Urothelium cell line (cell line): ENCODE measurements around the gene ABCA8.
"Not testable (repeated sequence)": the region's sequence is repeated elsewhere in the genome, so short reads cannot be mapped to it uniquely, and the experiment has no call there.

Experiments
- DNase-seq: peaks from one replicate; pipeline ENCODE4 v3.0.0; 2011; ENCODE audit warnings: low spot score, mixed read lengths
- FAIRE-seq: peaks from 2 replicates; lab custom pipeline; 2011; peaks lifted over from hg19 to GRCh38; lab: Jason Lieb, UNC

Gene ABCA8

GRCh38 chr17:68955181-68955841 is at the start of gene ABCA8:
Gene ABCA8 (minus strand): TSS chr17:68955392. CDS start chr17:68942034, 13,358 bp downstream.
- FAIRE-seq (peak; percentile 17), DNase-seq (no peak)

- FAIRE-seq, DNase-seq: not testable (repeated sequence)
These were observed 49.6 kb upstream of the ABCA8 start for GRCh38 chr17:69004759-69005158.

- not testable (repeated sequence) for DNase-seq, FAIRE-seq
These were observed 44.6 kb upstream of the ABCA8 start for GRCh38 chr17:68999743-69000142.

- DNase-seq (peak; percentile 26), FAIRE-seq (no peak)
These were observed 37.9 kb upstream of the ABCA8 start for GRCh38 chr17:68993112-68993511.

- FAIRE-seq, result no peak
These were observed 32.8 kb upstream of the ABCA8 start for GRCh38 chr17:68987966-68988365.

GRCh38 chr17:68981288-68981687 is 26.1 kb upstream of the ABCA8 start:
- DNase-seq (peak; percentile 25), FAIRE-seq (no peak)

More at GRCh38 chr17:68987966-68988365, 32.8 kb upstream of the ABCA8 start:
- no peak for DNase-seq

GRCh38 chr17:68973098-68973846 is 18.1 kb upstream of the ABCA8 start:
- FAIRE-seq (no peak), DNase-seq (no peak)

- DNase-seq, result peak; percentile 44
- no peak for FAIRE-seq
These were observed 17.0 kb upstream of the ABCA8 start for GRCh38 chr17:68972119-68972704.

- DNase-seq (no peak), FAIRE-seq (no peak)
These were observed 13.9 kb upstream of the ABCA8 start for GRCh38 chr17:68969101-68969500.

GRCh38 chr17:68963958-68964357 is 8.8 kb upstream of the ABCA8 start:
- DNase-seq (no peak), FAIRE-seq (no peak)

- DNase-seq, result no peak
- FAIRE-seq, result no peak
These were observed 6.2 kb upstream of the ABCA8 start for GRCh38 chr17:68961214-68961882.

- DNase-seq, FAIRE-seq: not testable (repeated sequence)
These were observed 3.9 kb upstream of the ABCA8 start for GRCh38 chr17:68959117-68959516.

GRCh38 chr17:68957944-68958343 is 2.8 kb upstream of the ABCA8 start:
- FAIRE-seq (no peak), DNase-seq (no peak)

GRCh38 chr17:68954146-68954896 is 871 bp downstream of the ABCA8 start:
- DNase-seq (no peak), FAIRE-seq (no peak)

GRCh38 chr17:68953340-68953997 is 1.7 kb downstream of the ABCA8 start:
- DNase-seq (no peak), FAIRE-seq (no peak)

GRCh38 chr17:68950725-68951124 is 4.5 kb downstream of the ABCA8 start:
- DNase-seq (no peak), FAIRE-seq (no peak)

GRCh38 chr17:68947868-68948267 is 7.3 kb downstream of the ABCA8 start:
- FAIRE-seq, DNase-seq: not testable (repeated sequence)

GRCh38 chr17:68944435-68945035 is 10.7 kb downstream of the ABCA8 start:
- DNase-seq, result no peak
- no peak for FAIRE-seq

GRCh38 chr17:68943812-68944182 is 11.4 kb downstream of the ABCA8 start:
- not testable (repeated sequence) for DNase-seq, FAIRE-seq
